HepG2 (cell line): ENCODE measurements around the gene ZNF148. TPM values are rescaled to one million over a fixed set of nuclear protein-coding genes. Genes with fewer than 3 reads are reported as not detected.

ENCODE experiments used
- ATAC-seq: fragments of 200-7000 bp; cut with Tn5 transposase; 3 replicates; pipeline ENCODE4 v1.9.1; 2020; ENCODE audit warnings: mild to moderate bottlenecking, moderate library complexity
- BruUV-seq: library from RNA; stranded (reverse); fragments of 400-500 nt; replicated peaks from 2 replicates; lab custom pipeline; 2021; lab: Mats Ljungman, UMichigan
- CTCF ChIA-PET: fragments of 300-600 bp; formaldehyde crosslinking; extraction: SDS; loops from one replicate; lab custom pipeline; 2021; ENCODE audit warnings: low total read pairs, inconsistent platforms, low intra/inter-chr PET ratio; lab: Yijun Ruan, JAX
- POLR2A ChIA-PET: fragments of 350-600 bp; sonication (Branson Sonifier 250); formaldehyde crosslinking; loops from one replicate; lab custom pipeline; 2020; ENCODE audit warnings: antibody characterized with exemption, inconsistent platforms; lab: Yijun Ruan, JAX
- DNase-seq: peaks from one replicate; pipeline ENCODE4 v3.0.0-alpha.2; 2015; ENCODE audit warnings: low spot score
- FAIRE-seq: peaks from 3 replicates; lab custom pipeline; 2011; peaks lifted over from hg19 to GRCh38; lab: Jason Lieb, UNC
- H2AFZ ChIP-seq: one replicate; pipeline ENCODE4 v1.6.1; 2011; ENCODE audit warnings: low read length, inconsistent platforms
- H3K27ac ChIP-seq: fragments of 300-600 bp; 3 replicates; pipeline ENCODE4 v1.8.0; 2011; ENCODE audit warnings: mixed run types, mild to moderate bottlenecking, mixed read lengths, low read length, inconsistent platforms; ENCODE audit not compliant: insufficient read depth; ENCODE audit errors: extremely low read length
- H3K27me3 ChIP-seq, 2 experiments: fragments of 200-600 bp in 1 of 2; 2 replicates in 1 of 2; 3 replicates in 1 of 2; pipeline versions ENCODE4 v1.6.0 to v1.8.0; 2011; ENCODE audit warnings: low read length in 2 of 2, mild to moderate bottlenecking in 2 of 2, moderate library complexity in 2 of 2, inconsistent platforms in 1 of 2; ENCODE audit not compliant: insufficient read depth in 2 of 2, control insufficient read depth in 1 of 2
- H3K36me3 ChIP-seq, 2 experiments: fragments of 200-600 bp in 1 of 2; replicated peaks in 1 of 2; 2 replicates in 1 of 2; 3 replicates in 1 of 2; pipeline versions ENCODE4 v1.5.1 to v1.8.0; 2011; ENCODE audit warnings: low read length in 2 of 2, inconsistent platforms in 1 of 2; ENCODE audit not compliant: insufficient read depth in 2 of 2, control insufficient read depth in 1 of 2
- H3K4me1 ChIP-seq: 2 replicates; pipeline ENCODE4 v1.5.1; 2012; ENCODE audit warnings: low read length, inconsistent platforms; ENCODE audit not compliant: insufficient read depth
- H3K4me2 ChIP-seq: 2 replicates; pipeline ENCODE4 v1.6.0; 2011; ENCODE audit warnings: low read depth, low read length, inconsistent platforms
- H3K4me3 ChIP-seq, 3 experiments: fragments of 200-600 bp in 1 of 3; sonication (generic), shearing (Covaris generic) in 1 of 3; replicated peaks in 1 of 3; 2 replicates each; pipeline ENCODE4 v1.5.1; 2011 to 2016; ENCODE audit warnings: low read length in 3 of 3, inconsistent platforms in 2 of 3, low read depth in 2 of 3, mild to moderate bottlenecking in 2 of 3, control low read depth in 1 of 3, mixed read lengths in 1 of 3; ENCODE audit not compliant: insufficient read depth in 1 of 3
- H3K79me2 ChIP-seq: one replicate; pipeline ENCODE4 v1.6.1; 2011; ENCODE audit warnings: low read length, inconsistent platforms; ENCODE audit not compliant: insufficient read depth
- H3K9ac ChIP-seq: 2 replicates; pipeline ENCODE4 v1.6.0; 2011; ENCODE audit warnings: mild to moderate bottlenecking, low read depth, low read length, inconsistent platforms; ENCODE audit not compliant: insufficient read depth
- H3K9me3 ChIP-seq: 2 replicates; pipeline ENCODE4 v1.5.1; 2012; ENCODE audit warnings: mild to moderate bottlenecking, low read length
- H4K20me1 ChIP-seq: 2 replicates; pipeline ENCODE4 v1.6.0; 2011; ENCODE audit warnings: inconsistent platforms, mild to moderate bottlenecking, low read length, moderate library complexity; ENCODE audit not compliant: insufficient read depth
- NCOR1 ChIP-seq: fragments of 200-600 bp; sonication (generic); IDR thresholded peaks from 2 replicates; pipeline ENCODE4 v1.7.0; 2017; ENCODE audit warnings: antibody characterized with exemption, low read length, borderline replicate concordance
- NR2F1 ChIP-seq, 2 experiments: fragments of 450-650 bp in 1 of 2; formaldehyde crosslinking in 1 of 2; IDR thresholded peaks; 2 replicates each; pipeline versions ENCODE4 v1.5.0 to v1.6.1; 2016 to 2020; ENCODE audit warnings: mild to moderate bottlenecking in 1 of 2, missing compliant biosample characterization in 1 of 2, missing genetic modification reagents in 1 of 2, moderate library complexity in 1 of 2
- ZNF614 ChIP-seq: IDR thresholded peaks from 2 replicates; pipeline ENCODE4 v1.6.1; 2018; ENCODE audit warnings: missing biosample characterization, missing genetic modification reagents, inconsistent platforms, borderline replicate concordance
- ZNF883 ChIP-seq: sonication (generic); formaldehyde crosslinking; IDR thresholded peaks from 2 replicates; pipeline ENCODE4 v1.5.1; 2020; ENCODE audit warnings: mild to moderate bottlenecking, missing genetic modification reagents; ENCODE audit errors: not compliant biosample characterization
- WGBS: methylation state at CpG from one replicate; pipeline ENCODE4 v1.1.6; 2017; ENCODE audit warnings: low lambda C conversion rate; 5-methylcytosine and 5-hydroxymethylcytosine counted together
- in situ Hi-C: cut with HindIII; loops from 2 replicates; pipeline ENCODE4 v1.10.0; 2017; ENCODE audit warnings: low pct_unique_long_range_greater_than_20kb; ENCODE audit not compliant: extremely low pct_ligation_motif_present
- intact Hi-C: fragments of 100-400 bp; cut with micrococcal nuclease; formaldehyde crosslinking; loops from one replicate; pipeline ENCODE4 v1.10.0; 2022; ENCODE audit not compliant: unreplicated experiment
- polyA plus RNA-seq, 8 experiments: library from polyadenylated mRNA; depleted of rRNA in 3 of 8; stranded (reverse) in 7 of 8; unstranded in 1 of 8; fragments of >200 nt; fragmentation: Illumina TruSeq in 4 of 8; extraction: Trizol in 4 of 8; gene quantifications; 2 replicates each; pipeline versions ENCODE4 v1.2.1 to v1.2.3, GENCODE V29; 2011 to 2016; ENCODE audit warnings: low read depth in 4 of 8, missing spikeins in 1 of 8, mixed read lengths in 1 of 8; ENCODE audit not compliant: insufficient read depth in 1 of 8
- total RNA-seq, 5 experiments: library from RNA; depleted of rRNA; stranded (reverse); fragments of >200 nt; fragmentation: Illumina TruSeq; extraction: Trizol; gene quantifications; 2 replicates each; pipeline ENCODE4 v1.2.3, GENCODE V29; 2016; ENCODE audit warnings: low read depth in 1 of 5
- TF ChIP-seq, protein P1 (sequence below): sonication (generic); formaldehyde crosslinking; IDR thresholded peaks from 2 replicates; pipeline ENCODE4 v1.4.0; 2020; ENCODE audit warnings: mild to moderate bottlenecking, missing genetic modification reagents
- TF ChIP-seq, protein P2 (sequence below): fragments of 450-650 bp; IDR thresholded peaks from 2 replicates; pipeline ENCODE4 v1.6.1; 2016
- TF ChIP-seq, protein P3 (sequence below): IDR thresholded peaks from 2 replicates; pipeline ENCODE4 v1.6.1; 2016; ENCODE audit warnings: mild to moderate bottlenecking, missing biosample characterization, missing genetic modification reagents

ZNF148 gene
- total and polyA plus RNA-seq, 2 of the 13 experiments (the other 11 are each of a cell fraction or from before 2014, with no cell fraction given) = 10.6 to 36.1 TPM

DNA sequence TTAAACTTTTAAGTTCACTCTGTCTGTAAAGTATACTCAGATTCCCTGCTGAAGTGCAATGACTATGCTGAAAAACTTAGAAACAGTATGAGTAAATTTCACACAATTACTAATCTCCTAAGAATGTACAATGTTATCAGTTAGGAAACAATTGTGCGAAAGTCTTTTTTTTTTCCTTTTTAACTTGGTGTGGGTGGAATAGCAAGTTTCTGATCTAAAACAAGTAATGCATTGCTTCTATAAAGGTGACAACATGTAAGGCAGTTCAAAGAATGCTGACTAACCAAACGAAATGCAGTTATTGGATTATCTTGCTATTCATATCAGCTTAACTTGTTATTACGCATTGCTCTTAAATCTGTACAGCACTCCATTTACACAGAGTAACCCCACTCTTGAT is 143.2 kb downstream of the ZNF148 start:
- FAIRE-seq (no peak), ATAC-seq (no peak), DNase-seq (no peak)
- Histone ChIP-seq H4K20me1 (no peaks in the 10 kb centered on the region), H3K79me2 (no peaks in the 10 kb centered on the region), H3K9me3 (no peaks in the 10 kb centered on the region), H3K27me3 (no peaks in the 10 kb centered on the region), H3K4me2 (no peak overlapping the region), H3K4me1 (no peaks in the 10 kb centered on the region), H3K27ac (no peak overlapping the region), H3K9ac (no peak overlapping the region), H2AFZ (no peak overlapping the region), H3K36me3 (peaks cover 4 to 29% of the 10 kb centered on the region in 2 experiments; a peak in 4 of 5 replicates), H3K4me3 (no peak overlapping the region)
- intact Hi-C loops = no loop called here
- TF ChIP-seq NR2F1 (CRISPR knock-in tag; IDR thresholded peaks at IDR 0.05) = no peak
- TF ChIP-seq, protein P1, sequence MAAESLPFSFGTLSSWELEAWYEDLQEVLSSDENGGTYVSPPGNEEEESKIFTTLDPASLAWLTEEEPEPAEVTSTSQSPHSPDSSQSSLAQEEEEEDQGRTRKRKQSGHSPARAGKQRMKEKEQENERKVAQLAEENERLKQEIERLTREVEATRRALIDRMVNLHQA = no peak
- TF ChIP-seq, protein P2, sequence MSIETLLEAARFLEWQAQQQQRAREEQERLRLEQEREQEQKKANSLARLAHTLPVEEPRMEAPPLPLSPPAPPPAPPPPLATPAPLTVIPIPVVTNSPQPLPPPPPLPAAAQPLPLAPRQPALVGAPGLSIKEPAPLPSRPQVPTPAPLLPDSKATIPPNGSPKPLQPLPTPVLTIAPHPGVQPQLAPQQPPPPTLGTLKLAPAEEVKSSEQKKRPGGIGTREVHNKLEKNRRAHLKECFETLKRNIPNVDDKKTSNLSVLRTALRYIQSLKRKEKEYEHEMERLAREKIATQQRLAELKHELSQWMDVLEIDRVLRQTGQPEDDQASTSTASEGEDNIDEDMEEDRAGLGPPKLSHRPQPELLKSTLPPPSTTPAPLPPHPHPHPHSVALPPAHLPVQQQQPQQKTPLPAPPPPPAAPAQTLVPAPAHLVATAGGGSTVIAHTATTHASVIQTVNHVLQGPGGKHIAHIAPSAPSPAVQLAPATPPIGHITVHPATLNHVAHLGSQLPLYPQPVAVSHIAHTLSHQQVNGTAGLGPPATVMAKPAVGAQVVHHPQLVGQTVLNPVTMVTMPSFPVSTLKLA = no peak
- TF ChIP-seq ZNF614 (CRISPR knock-in tag) = no peak
- TF ChIP-seq NCOR1 = no peak
- TF ChIP-seq ZNF883 = no peak
- TF ChIP-seq, protein P3, sequence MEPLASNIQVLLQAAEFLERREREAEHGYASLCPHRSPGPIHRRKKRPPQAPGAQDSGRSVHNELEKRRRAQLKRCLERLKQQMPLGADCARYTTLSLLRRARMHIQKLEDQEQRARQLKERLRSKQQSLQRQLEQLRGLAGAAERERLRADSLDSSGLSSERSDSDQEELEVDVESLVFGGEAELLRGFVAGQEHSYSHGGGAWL = no peak
- in situ Hi-C loops = no loop called here
- 90% methylated on average over 3 of the region's 3 CpGs for WGBS
- POLR2A ChIA-PET = interaction anchor here (0.9 kb wide), 1 partner anchor 125 kb away, joined by 4 read pairs; no protein-coding TSS in a partner anchor
- CTCF ChIA-PET = no interaction called here
- BruUV-seq = no TSS peak
